ENCODE results near the gene SCP2.
A peak's percentile ranks its signal among the peaks of the same experiment; 100 is the strongest.

SCP2 gene

GRCh38 chr1:52927212-52928014 is at the start of gene SCP2:
Gene SCP2 (plus strand): TSS chr1:52927276. CDS start chr1:52927397, 121 bp downstream.
- DNase-seq (ENCODE audit: low read depth): peak; percentile 62

GRCh38 chr1:52877554-52877953 is 49.5 kb upstream of the SCP2 start:
- DNase-seq (ENCODE audit: low read depth): peak; percentile 28

GRCh38 chr1:52880206-52880605 is 46.9 kb upstream of the SCP2 start:
- DNase-seq (ENCODE audit: low read depth): no peak

GRCh38 chr1:52887483-52887882 is 39.6 kb upstream of the SCP2 start:
- DNase-seq (ENCODE audit: low read depth): no peak

GRCh38 chr1:52892424-52893215 is 34.5 kb upstream of the SCP2 start:
- no peak for DNase-seq (ENCODE audit: low read depth)

GRCh38 chr1:52899445-52899894 is 27.6 kb upstream of the SCP2 start:
- DNase-seq (ENCODE audit: low read depth): peak; percentile 41

- no peak for DNase-seq (ENCODE audit: low read depth)
Observed at GRCh38 chr1:52900402-52900801, 26.7 kb upstream of the SCP2 start.

GRCh38 chr1:52901384-52901783 is 25.7 kb upstream of the SCP2 start:
- no peak for DNase-seq (ENCODE audit: low read depth)

- DNase-seq (ENCODE audit: low read depth): no peak
Observed at GRCh38 chr1:52904208-52904926, 22.7 kb upstream of the SCP2 start.

GRCh38 chr1:52904927-52905698 is 22.0 kb upstream of the SCP2 start:
- DNase-seq (ENCODE audit: low read depth): no peak

GRCh38 chr1:52906135-52906603 is 20.9 kb upstream of the SCP2 start:
- no peak for DNase-seq (ENCODE audit: low read depth)

GRCh38 chr1:52907068-52907811 is 19.8 kb upstream of the SCP2 start:
- DNase-seq (ENCODE audit: low read depth): no peak

GRCh38 chr1:52907812-52908153 is 19.3 kb upstream of the SCP2 start:
- DNase-seq (ENCODE audit: low read depth): no peak

- DNase-seq (ENCODE audit: low read depth): no peak
Observed at GRCh38 chr1:52911541-52911940, 15.5 kb upstream of the SCP2 start.

GRCh38 chr1:52913014-52913413 is 14.1 kb upstream of the SCP2 start:
- no peak for DNase-seq (ENCODE audit: low read depth)

GRCh38 chr1:52913537-52913936 is 13.5 kb upstream of the SCP2 start:
- DNase-seq (ENCODE audit: low read depth): no peak

GRCh38 chr1:52914463-52914862 is 12.6 kb upstream of the SCP2 start:
- no peak for DNase-seq (ENCODE audit: low read depth)

GRCh38 chr1:52915211-52915854 is 11.7 kb upstream of the SCP2 start:
- DNase-seq (ENCODE audit: low read depth): no peak

- DNase-seq (ENCODE audit: low read depth): no peak
Observed at GRCh38 chr1:52915855-52916220, 11.2 kb upstream of the SCP2 start.

- no peak for DNase-seq (ENCODE audit: low read depth)
Observed at GRCh38 chr1:52916241-52916975, 10.7 kb upstream of the SCP2 start.

All from iris pigment epithelial cell (primary cell).